ENCODE measurements around the gene SUGCT. TPM values are rescaled to one million over a fixed set of nuclear protein-coding genes. Genes with fewer than 3 reads are reported as not detected.

The SUGCT gene
- total RNA-seq, 6 donors from 2014 or later, result 1.4 to 3.1 (median 1.7) TPM; not detected in 1

DNA sequence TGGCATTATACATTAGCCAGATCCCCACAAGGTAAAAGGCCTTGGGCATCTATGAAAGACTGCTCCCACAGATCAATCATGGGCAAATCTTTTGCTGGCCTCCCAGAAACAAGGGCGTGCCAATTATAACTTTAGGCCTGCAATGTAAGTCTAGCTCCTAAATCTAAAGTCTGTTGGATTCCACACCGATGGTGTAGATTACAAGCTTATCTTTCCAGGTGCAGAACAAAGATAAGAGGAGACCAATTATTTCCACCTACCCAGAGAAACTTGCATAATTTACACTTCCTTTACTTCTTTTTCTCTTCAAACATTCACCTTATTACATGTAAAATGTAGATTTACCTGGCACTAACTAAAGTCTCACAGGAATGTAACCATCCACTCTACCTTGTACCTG is 713.1 kb downstream of the SUGCT start:
- ATAC-seq (ENCODE audit: low FRiP score in 2 of 2) (no peak), DNase-seq (no peak)
- TF ChIP-seq EP300 (IDR thresholded peaks at IDR 0.05), result no peak
- TF ChIP-seq, protein P1, sequence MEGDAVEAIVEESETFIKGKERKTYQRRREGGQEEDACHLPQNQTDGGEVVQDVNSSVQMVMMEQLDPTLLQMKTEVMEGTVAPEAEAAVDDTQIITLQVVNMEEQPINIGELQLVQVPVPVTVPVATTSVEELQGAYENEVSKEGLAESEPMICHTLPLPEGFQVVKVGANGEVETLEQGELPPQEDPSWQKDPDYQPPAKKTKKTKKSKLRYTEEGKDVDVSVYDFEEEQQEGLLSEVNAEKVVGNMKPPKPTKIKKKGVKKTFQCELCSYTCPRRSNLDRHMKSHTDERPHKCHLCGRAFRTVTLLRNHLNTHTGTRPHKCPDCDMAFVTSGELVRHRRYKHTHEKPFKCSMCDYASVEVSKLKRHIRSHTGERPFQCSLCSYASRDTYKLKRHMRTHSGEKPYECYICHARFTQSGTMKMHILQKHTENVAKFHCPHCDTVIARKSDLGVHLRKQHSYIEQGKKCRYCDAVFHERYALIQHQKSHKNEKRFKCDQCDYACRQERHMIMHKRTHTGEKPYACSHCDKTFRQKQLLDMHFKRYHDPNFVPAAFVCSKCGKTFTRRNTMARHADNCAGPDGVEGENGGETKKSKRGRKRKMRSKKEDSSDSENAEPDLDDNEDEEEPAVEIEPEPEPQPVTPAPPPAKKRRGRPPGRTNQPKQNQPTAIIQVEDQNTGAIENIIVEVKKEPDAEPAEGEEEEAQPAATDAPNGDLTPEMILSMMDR (IDR thresholded peaks at IDR 0.05), result no peak
- TF ChIP-seq POLR2AphosphoS5 (IDR thresholded peaks at IDR 0.05), result no peak
- TF ChIP-seq POLR2A (IDR thresholded peaks at IDR 0.05), result no peak
- no peaks in the 10 kb centered on the region for H3K9me3 ChIP-seq
- H3K4me1 ChIP-seq, result no peaks in the 10 kb centered on the region
- H3K36me3 ChIP-seq, result no peaks in the 10 kb centered on the region
- H3K27ac ChIP-seq, result no peak overlapping the region
- no peaks in the 10 kb centered on the region for H3K27me3 ChIP-seq
- WGBS, 2 donors, result 44 to 59% methylated on average over 2 of the region's 2 CpGs
- H3K4me3 ChIP-seq, result no peak overlapping the region

DNA sequence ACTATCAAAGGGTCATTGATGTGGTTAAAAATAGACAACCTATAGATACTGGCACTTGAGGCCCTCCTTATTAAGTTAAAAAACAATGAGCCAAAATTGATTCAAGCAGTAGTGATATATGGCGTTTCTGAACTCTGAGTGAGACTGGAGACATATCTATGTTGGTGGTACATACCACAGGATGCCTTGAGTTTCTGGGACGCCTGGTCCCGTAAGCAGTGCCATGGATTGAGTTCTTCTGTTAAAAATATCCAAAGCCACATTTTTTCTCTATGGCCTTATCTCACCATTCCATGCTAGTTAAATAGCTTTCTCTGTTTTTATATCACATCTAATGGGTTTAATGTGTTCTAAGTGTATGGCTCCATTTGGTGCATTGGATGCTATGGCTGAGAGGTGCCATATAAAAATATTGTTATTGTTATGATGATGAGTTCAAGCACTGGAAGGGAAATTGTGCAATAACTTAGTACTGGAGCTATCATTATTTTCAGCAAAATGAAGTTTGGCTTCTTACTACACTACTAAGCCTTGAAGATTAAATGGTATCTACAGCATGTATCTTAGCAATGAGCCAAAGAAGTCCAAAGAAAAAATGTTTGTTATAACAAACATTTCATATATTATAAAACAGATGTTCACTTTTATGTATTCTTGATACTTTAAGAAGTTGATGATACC is 713.9 kb downstream of the SUGCT start:
- Histone ChIP-seq H3K4me3 (no peak overlapping the region), H3K4me1 (no peaks in the 10 kb centered on the region), H3K27me3 (no peaks in the 10 kb centered on the region), H3K9me3 (no peaks in the 10 kb centered on the region), H3K36me3 (no peaks in the 10 kb centered on the region), H3K27ac (no peak overlapping the region)
- 79 to 86% methylated on average over 3 of the region's 3 CpGs for WGBS, 2 donors
- no peak for TF ChIP-seq POLR2A (IDR thresholded peaks at IDR 0.05)
- TF ChIP-seq EP300 (IDR thresholded peaks at IDR 0.05), result no peak
- TF ChIP-seq POLR2AphosphoS5 (IDR thresholded peaks at IDR 0.05), result no peak
- TF ChIP-seq, protein P1 (IDR thresholded peaks at IDR 0.05), result no peak
- ATAC-seq (ENCODE audit: low FRiP score in 2 of 2), result no peak
- DNase-seq, result no peak

DNA sequence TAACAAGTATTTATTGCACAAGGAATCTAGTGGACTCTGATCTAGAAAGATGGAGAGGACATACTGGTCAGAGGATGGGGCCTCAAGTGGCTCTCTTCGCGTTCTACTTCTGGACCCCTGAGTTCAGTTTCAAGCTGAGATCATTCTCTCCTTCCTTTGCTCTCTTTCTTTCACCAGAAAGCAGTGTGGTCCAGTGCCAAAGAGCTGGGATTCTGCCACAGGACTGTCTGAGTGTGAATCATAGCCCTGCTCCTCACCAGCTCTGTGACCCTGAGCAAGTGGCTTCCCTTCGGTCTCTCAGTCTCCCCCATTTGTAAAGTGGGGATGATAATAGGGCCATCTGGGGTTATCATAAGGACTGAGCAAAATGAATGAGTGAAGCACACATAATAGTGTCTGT is 715.2 kb downstream of the SUGCT start:
- Histone ChIP-seq H3K27ac (no peak overlapping the region), H3K4me1 (no peaks in the 10 kb centered on the region), H3K27me3 (no peaks in the 10 kb centered on the region), H3K4me3 (no peak overlapping the region), H3K36me3 (no peaks in the 10 kb centered on the region), H3K9me3 (no peaks in the 10 kb centered on the region)
- TF ChIP-seq, protein P1 (IDR thresholded peaks at IDR 0.05), result no peak
- TF ChIP-seq EP300 (IDR thresholded peaks at IDR 0.05), result no peak
- TF ChIP-seq POLR2AphosphoS5 (IDR thresholded peaks at IDR 0.05), result no peak
- no peak for TF ChIP-seq POLR2A (IDR thresholded peaks at IDR 0.05)
- no peak for ATAC-seq (ENCODE audit: low FRiP score in 2 of 2)
- 84 to 87% methylated on average over 3 of the region's 3 CpGs for WGBS, 2 donors
- DNase-seq, result no peak

DNA sequence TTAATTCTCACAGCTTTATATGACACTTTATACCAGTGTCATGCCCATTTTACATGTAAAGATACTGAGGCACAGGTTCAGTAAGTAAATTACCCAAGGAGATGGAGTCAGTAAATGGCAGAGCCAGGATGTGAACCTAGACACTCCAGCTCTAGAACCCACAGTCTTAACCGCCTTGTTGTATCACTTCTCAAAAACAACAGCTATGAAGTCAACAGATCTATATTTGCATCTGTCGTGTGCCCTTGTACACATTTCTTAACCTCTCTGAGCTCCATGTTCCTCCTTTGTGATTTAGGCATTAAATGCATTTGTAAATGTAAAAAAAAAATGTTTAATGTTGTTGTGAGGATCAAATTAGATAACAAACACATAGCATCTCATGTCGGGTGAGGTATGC is 716.2 kb downstream of the SUGCT start:
- H3K4me1 ChIP-seq, result no peaks in the 10 kb centered on the region
- no peaks in the 10 kb centered on the region for H3K27me3 ChIP-seq
- WGBS, 2 donors, result 86 to 91% methylated on average over 3 of the region's 3 CpGs
- ATAC-seq (ENCODE audit: low FRiP score in 2 of 2) (no peak), DNase-seq (no peak)
- H3K4me3 ChIP-seq, result no peak overlapping the region
- TF ChIP-seq EP300 (IDR thresholded peaks at IDR 0.05), result no peak
- TF ChIP-seq POLR2A (IDR thresholded peaks at IDR 0.05), result no peak
- no peak for TF ChIP-seq POLR2AphosphoS5 (IDR thresholded peaks at IDR 0.05)
- TF ChIP-seq, protein P1 (IDR thresholded peaks at IDR 0.05), result no peak
- H3K36me3 ChIP-seq, result no peaks in the 10 kb centered on the region
- no peaks in the 10 kb centered on the region for H3K9me3 ChIP-seq
- H3K27ac ChIP-seq, result no peak overlapping the region

DNA sequence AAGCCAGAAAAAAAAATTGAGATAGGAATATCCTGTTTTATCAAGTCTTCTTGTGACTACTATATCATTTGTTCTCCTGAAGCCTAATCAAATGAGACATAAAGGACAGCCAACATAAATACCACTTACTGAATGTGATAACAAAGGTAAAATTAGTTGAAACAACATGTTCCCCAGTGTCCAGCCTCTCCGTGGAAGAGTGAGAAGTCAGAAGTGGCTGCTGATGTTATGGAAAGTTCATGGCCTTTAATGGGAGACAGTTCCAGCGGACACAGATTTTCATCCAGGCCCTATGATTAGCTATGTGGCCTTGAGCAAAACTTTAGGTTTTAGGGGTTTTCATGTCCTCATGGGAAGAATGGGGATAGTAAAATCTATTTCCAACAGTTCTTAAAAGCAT is 724.3 kb downstream of the SUGCT start:
- DNase-seq, result no peak
- WGBS, 2 donors, result 77 to 87% methylated on average over 2 of the region's 2 CpGs
- no peaks in the 10 kb centered on the region for H3K4me1 ChIP-seq
- H3K27me3 ChIP-seq, result no peaks in the 10 kb centered on the region
- ATAC-seq (ENCODE audit: low FRiP score in 2 of 2), result no peak
- no peaks in the 10 kb centered on the region for H3K9me3 ChIP-seq
- H3K27ac ChIP-seq, result no peak overlapping the region
- H3K4me3 ChIP-seq, result no peak overlapping the region
- TF ChIP-seq EP300 (IDR thresholded peaks at IDR 0.05) (no peak), POLR2AphosphoS5 (IDR thresholded peaks at IDR 0.05) (no peak), POLR2A (IDR thresholded peaks at IDR 0.05) (no peak)
- TF ChIP-seq, protein P1 (IDR thresholded peaks at IDR 0.05), result no peak
- H3K36me3 ChIP-seq, result no peaks in the 10 kb centered on the region
